GM15510 (cell line): ENCODE data around the gene ZRANB2.

Experiments used
- POLR2A ChIP-seq: IDR thresholded peaks from 3 replicates; pipeline ENCODE4 v1.6.1; 2011; ENCODE audit warnings: borderline replicate concordance; ENCODE audit not compliant: insufficient read length; ENCODE audit errors: extremely low read depth

Gene ZRANB2

DNA sequence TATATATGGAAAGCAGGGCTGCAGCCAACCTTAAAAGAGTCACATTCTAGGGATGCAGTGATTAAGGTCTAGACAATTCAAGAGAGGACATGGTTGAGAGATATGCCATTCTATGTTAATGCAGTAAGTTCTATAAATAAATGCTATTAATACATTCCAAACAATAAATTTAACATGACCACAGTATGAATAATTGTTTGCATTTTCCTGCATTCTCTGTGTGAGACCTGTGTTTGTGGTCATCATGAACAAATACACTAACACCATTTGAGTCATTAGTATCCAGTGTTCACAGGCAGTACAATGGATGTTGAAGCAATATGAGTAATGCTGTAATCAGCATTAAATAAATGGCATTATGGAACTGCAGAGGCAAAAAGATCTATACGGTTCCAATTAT, 5.5 kb upstream of the ZRANB2 start:
- TF ChIP-seq POLR2A = no peak

DNA sequence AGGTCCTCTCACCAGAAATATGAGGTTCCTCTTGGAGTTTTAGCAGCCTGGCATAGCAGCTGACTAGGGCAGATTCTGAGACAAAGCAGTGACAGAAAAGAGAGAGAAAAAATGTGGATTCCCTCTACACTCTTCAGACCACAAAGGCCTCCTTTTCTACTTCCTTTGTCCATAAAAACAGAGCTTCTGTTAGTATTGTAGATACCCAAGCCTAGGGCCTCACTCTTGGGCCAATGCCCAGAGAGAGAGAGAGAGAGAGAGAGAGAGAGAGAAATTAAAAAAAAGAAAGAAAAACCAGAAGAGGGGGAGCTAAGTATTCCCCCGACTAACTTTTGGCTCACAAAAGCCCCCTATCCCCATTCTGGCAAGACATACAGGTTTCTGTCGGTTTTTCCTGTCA, 2.4 kb upstream of the ZRANB2 start:
- no peak for TF ChIP-seq POLR2A

DNA sequence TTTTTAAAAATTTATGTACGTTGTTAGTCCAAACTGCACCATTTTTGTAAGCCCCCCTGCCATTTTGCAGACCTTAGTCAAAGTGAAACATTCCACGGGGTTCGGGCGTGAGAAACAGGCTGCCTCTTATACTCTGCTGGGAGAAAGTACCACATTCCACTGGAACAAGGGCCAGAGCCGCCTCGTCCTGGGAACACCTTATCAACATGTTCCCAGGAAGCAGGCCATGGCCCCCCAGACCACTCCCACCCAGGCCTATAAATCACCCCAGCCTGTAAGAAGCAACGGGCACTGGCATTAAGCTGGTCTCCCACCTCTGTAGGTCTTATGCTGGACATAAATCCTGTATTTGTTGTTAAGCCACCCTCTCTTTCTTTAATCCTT, 854 bp upstream of the ZRANB2 start:
- no peak for TF ChIP-seq POLR2A

DNA sequence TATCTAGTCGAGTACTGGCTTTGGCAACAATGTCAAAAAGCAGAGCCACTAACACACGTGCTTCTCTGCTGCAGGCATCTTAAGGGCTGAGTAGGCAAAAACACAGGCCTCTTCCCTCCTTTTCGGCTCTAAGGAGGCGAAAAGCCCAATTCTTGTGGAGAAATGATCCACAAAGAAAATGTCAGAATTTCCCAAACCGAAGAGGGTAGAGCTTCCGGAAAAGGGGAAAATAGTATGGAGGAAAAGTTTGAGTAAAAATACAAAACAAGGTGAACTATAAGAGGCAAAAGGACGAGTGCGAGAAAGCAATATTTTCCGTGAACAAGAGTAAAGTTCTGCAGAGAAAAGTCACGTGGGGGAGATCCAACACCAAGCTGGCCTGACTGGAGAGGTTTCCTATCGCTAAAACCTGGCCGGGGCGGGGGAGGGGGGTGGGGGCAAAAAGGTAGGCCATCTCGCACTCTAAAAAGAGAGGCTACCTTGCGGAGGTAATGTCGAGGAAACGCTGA, 551 bp downstream of the ZRANB2 start:
- no peak for TF ChIP-seq POLR2A

DNA sequence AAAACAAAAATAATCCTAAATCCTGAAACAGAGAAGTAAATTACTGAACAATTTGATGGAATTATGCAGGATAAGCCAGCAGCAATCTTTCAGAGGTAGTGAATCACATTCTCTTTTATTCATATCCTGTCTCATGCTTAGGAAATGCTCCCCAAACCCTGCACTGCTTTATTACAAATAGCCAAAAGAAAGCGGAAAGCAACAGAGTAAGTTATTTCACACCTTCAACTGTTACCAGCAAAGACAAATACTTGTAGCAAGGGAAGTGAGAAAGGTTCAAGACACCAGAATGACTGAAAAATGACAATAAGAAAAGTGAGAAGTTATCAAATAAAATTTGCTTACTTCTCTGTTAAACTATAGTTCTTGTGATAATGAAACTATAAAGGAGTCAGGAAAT, 6.2 kb downstream of the ZRANB2 start:
- no peak for TF ChIP-seq POLR2A

DNA sequence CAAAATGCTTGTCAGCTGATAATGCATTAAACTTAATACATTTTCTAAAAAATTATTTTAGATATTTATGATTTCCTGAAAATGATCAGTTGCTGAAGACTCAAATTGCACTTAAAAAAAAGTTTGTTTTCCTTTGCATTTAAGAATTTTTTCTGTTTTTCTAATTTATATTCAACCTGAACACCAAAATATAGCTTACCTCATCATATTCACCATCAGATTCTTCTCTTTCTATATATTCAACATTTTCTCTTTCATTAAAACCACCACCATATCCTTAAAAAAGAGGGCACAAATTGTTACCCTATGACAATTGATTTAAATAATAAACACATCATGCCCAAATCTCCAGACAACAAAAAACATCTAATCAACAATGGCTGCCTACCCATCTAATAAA, 8.6 kb downstream of the ZRANB2 start:
- no peak for TF ChIP-seq POLR2A

DNA sequence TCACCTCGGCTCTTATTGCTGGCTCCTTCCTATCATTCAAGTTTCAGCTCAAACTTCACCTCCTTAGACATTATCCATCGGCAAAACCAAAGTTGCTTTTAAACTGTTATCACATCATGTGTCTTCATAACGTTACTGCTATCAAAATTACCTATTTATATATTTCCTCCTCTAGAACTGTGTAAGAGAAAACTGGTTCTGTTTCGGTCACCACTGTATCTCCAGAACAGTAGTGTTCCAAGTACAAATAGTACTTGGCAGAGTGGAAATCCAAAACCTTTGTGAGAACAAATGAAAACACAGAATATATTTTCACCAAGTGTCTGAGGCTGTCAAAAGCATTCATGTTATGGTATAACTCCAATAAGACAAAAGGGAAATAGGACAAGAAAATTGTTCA, 9.1 kb downstream of the ZRANB2 start:
- no peak for TF ChIP-seq POLR2A

DNA sequence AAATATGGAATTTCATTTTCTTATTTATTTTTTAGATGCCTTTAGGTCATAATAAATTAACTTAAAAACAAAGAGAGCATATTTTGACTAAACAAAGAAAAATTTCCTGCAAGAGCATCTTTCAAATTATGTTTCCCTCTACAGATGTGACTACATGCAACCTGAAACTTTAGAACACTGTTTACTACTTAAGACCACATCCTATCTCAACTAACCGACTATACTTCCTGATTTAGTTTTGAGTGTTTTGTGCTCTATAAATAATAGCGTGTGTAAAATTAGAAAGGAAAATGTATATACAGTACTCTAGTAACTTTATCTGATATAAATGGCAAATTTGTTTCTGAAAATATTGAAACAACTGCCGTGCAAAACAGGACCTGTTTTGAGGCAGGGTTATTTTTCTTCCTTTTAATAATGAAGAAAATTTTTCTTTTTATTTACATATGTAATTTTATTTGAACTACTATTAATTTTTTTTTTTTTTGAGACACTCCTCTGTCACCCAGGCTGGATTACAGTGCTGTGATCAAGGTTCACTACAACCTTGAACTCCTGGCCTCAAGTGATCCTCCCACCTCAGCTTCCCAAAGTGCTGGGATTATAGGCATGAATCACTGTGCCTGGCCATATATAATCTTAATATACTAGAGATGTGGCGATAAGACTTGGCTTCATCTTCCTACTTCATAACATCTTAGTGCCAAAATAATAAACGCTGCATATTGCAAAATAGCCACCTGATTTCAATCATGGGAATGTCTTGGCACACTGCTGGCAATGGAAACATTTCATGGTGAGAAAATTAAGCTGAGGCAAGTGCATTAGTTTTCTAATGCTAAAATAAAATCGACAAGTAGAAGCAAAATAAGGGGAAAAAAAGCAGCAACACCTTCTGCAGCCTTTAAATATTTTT, 12.3 kb downstream of the ZRANB2 start:
- no peak for TF ChIP-seq POLR2A

DNA sequence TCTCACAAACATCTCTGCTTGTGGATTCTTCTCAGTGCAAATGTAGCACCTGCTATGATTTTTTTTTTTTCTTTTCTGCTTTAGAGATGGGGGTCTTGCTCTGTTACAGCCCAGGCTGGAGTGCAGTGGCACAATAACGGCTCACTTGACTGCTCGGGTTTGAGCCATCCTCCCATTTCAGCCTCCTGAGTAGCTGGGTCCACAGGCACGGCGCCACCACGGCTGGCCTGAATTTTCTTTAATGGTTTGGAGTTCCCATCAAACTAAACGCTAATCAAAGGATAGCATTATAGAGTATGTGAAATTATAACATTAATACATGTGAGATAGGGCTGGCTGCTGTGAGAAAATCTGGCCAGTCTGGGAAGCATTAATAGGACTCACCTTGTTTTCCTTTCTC, 26.0 kb downstream of the ZRANB2 start:
- TF ChIP-seq POLR2A = no peak

DNA sequence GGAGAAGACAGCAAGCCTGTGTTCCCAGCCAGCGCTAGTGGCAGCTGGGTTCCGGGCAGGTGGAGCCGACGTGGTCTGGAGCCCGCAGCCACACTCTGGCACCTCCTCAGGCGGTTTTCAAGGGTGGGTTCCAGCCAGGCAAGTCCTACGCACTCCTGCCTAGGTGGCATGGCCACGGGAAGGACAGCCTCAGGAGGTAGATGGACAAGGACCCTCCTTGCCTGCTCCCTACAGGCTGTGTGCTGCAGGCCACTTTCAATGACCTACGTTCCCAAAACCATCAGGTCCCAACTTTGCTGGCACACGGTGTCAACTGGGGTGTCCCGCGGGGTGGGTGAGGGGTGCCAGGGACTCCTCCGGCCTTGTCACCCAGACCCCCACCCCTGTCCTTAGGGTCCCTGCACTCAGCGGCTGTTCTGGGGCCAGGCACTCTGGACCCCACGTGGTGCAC, 26.5 kb downstream of the ZRANB2 start:
- TF ChIP-seq POLR2A = no peak

DNA sequence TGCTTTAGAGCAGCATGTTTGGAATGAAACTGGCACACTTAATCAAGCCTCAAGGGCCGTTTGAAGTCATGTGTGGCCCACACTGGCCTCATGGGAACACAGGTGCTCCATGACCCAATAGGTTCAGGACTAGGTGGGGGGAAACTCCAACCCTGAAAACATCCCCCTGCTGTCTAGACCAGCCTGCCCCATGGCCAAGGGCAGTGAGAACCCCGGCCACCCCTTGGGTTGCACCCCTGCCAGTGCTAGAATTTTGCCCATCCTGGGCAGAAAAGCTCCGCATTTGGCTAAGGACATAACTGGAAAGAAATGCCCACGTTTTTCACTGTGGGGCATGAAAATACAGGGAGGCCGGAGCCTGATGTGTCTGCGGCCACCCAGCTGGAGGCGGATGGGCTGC, 27.1 kb downstream of the ZRANB2 start:
- TF ChIP-seq POLR2A = no peak

DNA sequence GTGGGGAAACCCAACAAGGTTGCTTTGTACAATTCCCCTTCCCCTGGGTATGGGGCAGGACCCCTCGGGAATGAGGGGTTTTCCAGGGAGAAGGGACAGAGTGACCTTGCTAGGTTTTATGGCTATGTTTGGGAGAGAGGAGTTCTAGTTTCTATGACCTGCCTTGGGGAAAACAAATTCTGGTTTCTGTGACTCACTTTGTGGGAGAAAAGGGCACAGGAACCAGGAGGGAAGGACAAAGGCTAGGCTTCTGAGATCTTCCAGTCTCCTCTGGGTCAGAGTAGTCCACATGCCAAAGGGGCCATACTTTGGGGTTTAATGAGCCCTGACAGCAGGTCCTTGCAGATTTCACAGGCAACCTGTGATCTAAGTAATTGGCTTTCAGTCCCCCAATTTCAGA, 27.7 kb downstream of the ZRANB2 start:
- TF ChIP-seq POLR2A = no peak

DNA sequence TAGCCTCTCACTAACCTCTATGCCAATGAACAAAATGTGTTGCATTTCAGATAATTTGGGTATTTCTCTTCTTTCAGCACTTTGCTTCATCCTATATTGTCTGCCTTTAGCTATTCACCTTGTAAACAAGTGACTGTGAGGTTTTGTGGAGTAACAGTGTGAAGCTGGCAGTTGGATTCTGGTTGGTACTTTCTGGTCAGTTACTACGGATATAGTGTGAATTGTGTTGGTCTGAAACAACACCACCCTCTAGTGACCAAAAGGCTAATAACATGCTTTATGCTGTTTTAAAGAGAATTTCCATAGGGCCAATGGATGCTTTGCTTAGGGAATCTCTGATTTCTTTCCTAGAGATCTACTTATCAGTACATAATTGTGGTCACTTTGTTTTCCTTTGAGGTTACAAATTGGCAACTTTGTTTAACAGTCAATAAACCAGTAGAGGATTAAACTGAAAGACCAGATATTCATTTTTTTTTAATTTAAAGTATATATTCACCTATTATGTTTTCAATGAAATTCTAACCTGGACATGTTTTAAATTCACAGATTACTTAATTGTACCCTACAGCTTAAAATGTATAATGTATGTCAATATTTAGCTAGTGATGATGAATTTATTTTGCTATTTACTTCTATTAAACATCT, 30.8 kb downstream of the ZRANB2 start:
- TF ChIP-seq POLR2A = no peak

DNA sequence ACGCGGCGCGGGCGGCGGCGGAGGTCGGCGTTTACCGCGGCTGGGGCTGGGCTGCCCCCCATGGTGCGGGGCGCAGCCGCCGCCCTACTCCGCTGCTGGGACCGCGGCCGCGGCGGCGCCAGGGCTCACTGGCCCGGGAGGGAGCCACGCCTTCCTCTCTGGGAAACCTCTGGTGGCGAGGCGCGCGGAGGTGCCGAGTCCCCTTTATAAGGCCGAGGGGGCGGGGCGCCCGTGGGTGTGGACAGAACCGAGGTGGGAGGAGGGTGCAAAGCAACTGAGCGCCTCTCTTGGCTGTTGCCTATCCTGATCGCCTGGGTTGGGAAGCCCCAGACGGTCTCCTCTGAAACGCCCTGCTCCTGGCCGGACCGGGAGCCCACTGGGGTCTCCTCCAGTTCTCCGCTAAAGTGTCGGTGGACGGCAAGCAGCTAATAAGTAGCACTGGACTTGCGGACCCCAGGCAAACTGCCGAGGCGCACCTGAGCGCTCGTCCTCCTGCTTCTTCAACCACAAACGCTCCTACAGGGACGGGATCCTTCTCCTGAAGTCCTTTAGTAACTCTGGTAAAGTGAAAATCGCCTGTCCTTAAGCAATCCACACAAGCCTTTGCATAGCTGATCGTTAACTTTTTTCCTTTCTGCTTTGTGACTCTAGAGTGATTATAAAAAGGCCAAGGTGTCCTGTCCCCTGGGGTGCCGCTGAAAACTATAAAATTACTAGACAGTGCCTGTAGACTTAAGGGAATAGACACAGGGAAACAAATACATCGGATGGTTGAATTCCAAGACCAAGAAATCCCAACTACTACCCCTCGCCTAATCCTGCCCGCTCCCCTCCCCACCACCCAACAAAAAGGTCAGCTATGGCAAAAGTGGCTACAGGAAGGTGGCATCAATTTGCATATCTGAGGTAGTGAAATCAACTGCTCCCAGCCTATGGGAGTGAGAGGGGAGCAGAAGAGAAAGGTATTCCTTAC, 32.9 kb downstream of the ZRANB2 start, which contains the start of gene PTGER3:
TSS of gene PTGER3 (minus strand) at position 182 of the 973 bp plus-strand sequence. CDS start 239 bp downstream, outside the sequence.
- no peak for TF ChIP-seq POLR2A

DNA sequence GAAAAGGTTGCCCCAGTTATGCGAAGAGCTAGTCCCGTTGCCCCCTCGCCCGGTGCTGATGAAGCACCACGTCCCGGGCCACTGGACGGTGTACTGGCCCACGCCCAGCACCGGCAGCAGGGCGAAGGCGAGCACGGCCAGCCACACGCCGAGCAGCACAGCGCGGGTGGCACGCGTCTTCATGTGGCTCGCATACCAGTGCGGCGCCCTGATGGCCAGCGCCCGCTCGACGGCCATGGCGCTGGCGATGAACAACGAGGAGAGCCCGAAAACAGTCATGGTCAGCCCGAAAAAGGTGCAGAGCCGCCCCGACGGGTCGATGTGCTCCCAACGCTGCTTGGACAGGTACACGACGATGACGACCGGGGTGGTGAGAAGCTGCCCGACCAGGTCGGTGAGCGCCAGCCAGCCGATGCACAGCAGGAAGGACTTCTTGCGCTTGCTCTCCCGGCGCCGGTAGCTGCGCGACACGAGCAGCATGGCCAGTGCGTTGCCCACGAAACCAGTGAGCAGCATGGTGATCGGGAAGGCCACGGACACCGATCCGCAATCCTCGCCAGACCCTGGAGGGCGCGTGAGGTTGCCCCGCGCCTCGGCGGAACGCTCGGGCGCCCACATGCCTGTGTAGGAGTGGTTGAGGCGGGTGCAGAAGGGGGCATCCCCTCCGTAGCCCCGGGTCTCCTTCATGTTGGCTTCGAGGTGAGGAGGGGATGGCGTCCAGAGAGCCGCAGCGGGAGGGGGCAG, 33.8 kb downstream of the ZRANB2 start:
- TF ChIP-seq POLR2A = no peak
